ENCODE results near the gene PSMD2. TPM values are rescaled to one million over a fixed set of nuclear protein-coding genes. Genes with fewer than 3 reads are reported as not detected.

Gene PSMD2
- total and polyA plus RNA-seq, 2 donors (not counting 3 experiments of a cell fraction or from before 2014, with no cell fraction given), result 414 to 435 TPM

DNA sequence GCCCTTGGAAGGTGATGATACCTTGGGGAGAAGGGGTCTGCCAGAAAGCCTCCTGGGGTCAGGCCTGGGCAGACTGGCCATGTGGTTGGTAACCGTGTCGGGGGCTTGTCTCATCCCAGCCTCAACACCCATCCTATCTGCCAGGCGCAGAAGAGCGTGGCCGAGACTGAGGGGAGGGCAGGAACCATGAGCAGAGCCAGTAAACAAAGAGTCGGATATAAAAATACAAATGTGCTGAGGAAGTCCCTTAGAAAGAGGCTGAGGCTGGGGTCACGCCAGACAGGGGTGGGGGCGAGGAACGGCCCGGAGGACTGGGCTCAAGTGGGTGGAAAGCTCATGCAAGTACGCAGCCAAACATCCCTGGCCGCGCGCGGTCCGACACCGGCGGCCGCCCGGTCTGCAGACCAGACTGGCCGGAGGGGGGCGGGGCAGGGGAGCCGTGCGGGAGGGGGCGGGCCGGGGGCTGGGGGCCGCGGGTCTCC lies 39.6 kb upstream of the PSMD2 start:
- BruUV-seq (replicated peaks), result no TSS peak
- Histone ChIP-seq H3K4me2 (ENCODE audit: insufficient read depth, low read length) (no peak overlapping the region), H3K27ac (ENCODE audit: insufficient read depth, low read depth, low read length) (no peak overlapping the region), H3K4me3 (replicated peaks in 1 of 3; ENCODE audit: insufficient read depth in 1 of 3, low read depth in 1 of 3, low read length in 3 of 3) (no peak overlapping the region), H3K79me2 (ENCODE audit: control insufficient read depth, insufficient read depth, low read length) (no peaks in the 10 kb centered on the region), H3K27me3 (ENCODE audit: control insufficient read depth in 2 of 2, insufficient read depth in 2 of 2, low read length in 2 of 2) (peaks cover 26 to 36% of the 10 kb centered on the region in 2 experiments), H3K9ac (replicated peaks; ENCODE audit: extremely low read depth, insufficient read depth, low read length) (no peak overlapping the region), H3K36me3 (ENCODE audit: control insufficient read depth in 2 of 2, extremely low read depth in 1 of 2, insufficient read depth in 2 of 2, low read length in 2 of 2) (no peaks in the 10 kb centered on the region), H3K9me1 (replicated peaks; ENCODE audit: control insufficient read depth, extremely low read depth, insufficient read depth, low read length) (no peaks in the 10 kb centered on the region), H2AFZ (ENCODE audit: low read depth, low read length) (no peak overlapping the region), H3K9me3 (replicated peaks; ENCODE audit: control insufficient read depth, insufficient read depth, low read length) (no peaks in the 10 kb centered on the region), H4K20me1 (replicated peaks; ENCODE audit: control insufficient read depth, extremely low read depth, insufficient read depth, low read length) (no peaks in the 10 kb centered on the region), H3K4me1 (ENCODE audit: control insufficient read depth, extremely low read depth, insufficient read depth, low read length) (peaks cover 13% of the 10 kb centered on the region)
- CTCF ChIA-PET, result interaction anchor here (0.7 to 3.4 kb wide), 6 partner anchors 10 to 124 kb away, joined by 3 to 16 read pairs (median 4); partner anchors contain the start of genes EEF1AKMT4 and EIF2B5
- DNase-seq (ENCODE audit: low read depth, low spot score) (no peak), FAIRE-seq (no peak)
- intact Hi-C loops (cut with micrococcal nuclease) (no loop called here), dilution Hi-C loops (cut with MboI; ENCODE audit: extremely low pct_ligation_motif_present, low sequenced_read_pairs) (no loop called here)
- POLR2A ChIA-PET, result no interaction called here
- TF ChIP-seq EZH2 (IDR thresholded peaks at IDR 0.05; ENCODE audit: borderline replicate concordance, low read depth, low read length, severe bottlenecking) (no peak), POLR2AphosphoS5 (IDR thresholded peaks at IDR 0.05; ENCODE audit: insufficient read depth, low read depth, low read length) (no peak), GATA2 (IDR thresholded peaks at IDR 0.05; ENCODE audit: insufficient read depth, insufficient read length, low read depth, low read length) (no peak), MYC (IDR thresholded peaks at IDR 0.05; ENCODE audit: low read depth, low read length) (no peak), FOS (IDR thresholded peaks at IDR 0.05; ENCODE audit: borderline replicate concordance, insufficient read depth, low read length) (no peak), POLR2A (IDR thresholded peaks at IDR 0.05; ENCODE audit: low read depth, low read length) (no peak), JUN (IDR thresholded peaks at IDR 0.05; ENCODE audit: borderline replicate concordance, insufficient read depth, insufficient read length, low read depth) (no peak)
- TF ChIP-seq, protein P1, sequence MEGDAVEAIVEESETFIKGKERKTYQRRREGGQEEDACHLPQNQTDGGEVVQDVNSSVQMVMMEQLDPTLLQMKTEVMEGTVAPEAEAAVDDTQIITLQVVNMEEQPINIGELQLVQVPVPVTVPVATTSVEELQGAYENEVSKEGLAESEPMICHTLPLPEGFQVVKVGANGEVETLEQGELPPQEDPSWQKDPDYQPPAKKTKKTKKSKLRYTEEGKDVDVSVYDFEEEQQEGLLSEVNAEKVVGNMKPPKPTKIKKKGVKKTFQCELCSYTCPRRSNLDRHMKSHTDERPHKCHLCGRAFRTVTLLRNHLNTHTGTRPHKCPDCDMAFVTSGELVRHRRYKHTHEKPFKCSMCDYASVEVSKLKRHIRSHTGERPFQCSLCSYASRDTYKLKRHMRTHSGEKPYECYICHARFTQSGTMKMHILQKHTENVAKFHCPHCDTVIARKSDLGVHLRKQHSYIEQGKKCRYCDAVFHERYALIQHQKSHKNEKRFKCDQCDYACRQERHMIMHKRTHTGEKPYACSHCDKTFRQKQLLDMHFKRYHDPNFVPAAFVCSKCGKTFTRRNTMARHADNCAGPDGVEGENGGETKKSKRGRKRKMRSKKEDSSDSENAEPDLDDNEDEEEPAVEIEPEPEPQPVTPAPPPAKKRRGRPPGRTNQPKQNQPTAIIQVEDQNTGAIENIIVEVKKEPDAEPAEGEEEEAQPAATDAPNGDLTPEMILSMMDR (IDR thresholded peaks at IDR 0.05; ENCODE audit: extremely low read depth in 1 of 2, insufficient read depth in 1 of 2, low read depth in 1 of 2, low read length in 2 of 2), result no peak
- TF ChIP-seq, protein P2, sequence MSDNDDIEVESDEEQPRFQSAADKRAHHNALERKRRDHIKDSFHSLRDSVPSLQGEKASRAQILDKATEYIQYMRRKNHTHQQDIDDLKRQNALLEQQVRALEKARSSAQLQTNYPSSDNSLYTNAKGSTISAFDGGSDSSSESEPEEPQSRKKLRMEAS (IDR thresholded peaks at IDR 0.05; ENCODE audit: insufficient read depth, insufficient read length), result no peak

Data from endothelial cell of umbilical vein (primary cell).